Psoas muscle (tissue), 8 donors: Measurements from ENCODE around the gene C18orf32. TPM values are rescaled to one million over a fixed set of nuclear protein-coding genes. Genes with fewer than 3 reads are reported as not detected.
A peak's percentile ranks its signal among the peaks of the same experiment; 100 is the strongest.
"Not testable (repeated sequence)": the region's sequence is repeated elsewhere in the genome, so short reads cannot be mapped to it uniquely, and the experiment has no call there.

ENCODE experiments used
- ATAC-seq, 4 donors: fragments of 200-7000 bp; cut with Tn5 transposase; one replicate each; pipeline ENCODE4 v1.9.1; 2020; ENCODE audit warnings: moderate library complexity in 3 of 4, mild to moderate bottlenecking in 2 of 4
- DNase-seq, 2 donors: peaks; one replicate each; pipeline ENCODE4 v3.0.0-alpha.2; 2020
- H3K27ac ChIP-seq: fragments of 200-600 bp; one replicate; pipeline ENCODE4 v1.8.0; 2022
- H3K27me3 ChIP-seq, 3 donors: fragments of 200-600 bp in 1 of 3; one replicate each; pipeline versions ENCODE4 v1.6.1 to v1.8.0; 2013 to 2022; ENCODE audit warnings: low read length in 2 of 3, mild to moderate bottlenecking in 2 of 3, moderate library complexity in 1 of 3; ENCODE audit not compliant: insufficient read depth in 3 of 3
- H3K36me3 ChIP-seq, 2 donors: fragments of 200-600 bp in 1 of 2; one replicate each; pipeline versions ENCODE4 v1.6.1 to v1.8.0; 2013 to 2022; ENCODE audit warnings: low read depth in 1 of 2, mild to moderate bottlenecking in 1 of 2, moderate library complexity in 1 of 2; ENCODE audit not compliant: insufficient read depth in 1 of 2
- H3K4me1 ChIP-seq: fragments of 200-600 bp; one replicate; pipeline ENCODE4 v1.8.0; 2022
- H3K4me3 ChIP-seq: fragments of 200-600 bp; one replicate; pipeline ENCODE4 v1.8.0; 2022; ENCODE audit warnings: mild to moderate bottlenecking
- H3K9me3 ChIP-seq: fragments of 200-600 bp; one replicate; pipeline ENCODE4 v1.8.0; 2022
- CTCF ChIP-seq: fragments of 200-600 bp; IDR thresholded peaks from one replicate; pipeline ENCODE4 v1.8.0; 2022; ENCODE audit warnings: antibody characterized with exemption
- whole genome bisulfite sequencing, 3 donors: extraction: QIAGEN DNeasy Blood & Tissue Kit; methylation state at CpG; one replicate each; pipeline versions ENCODE4 v1.1.6 to v1.1.7; 2013; 5-methylcytosine and 5-hydroxymethylcytosine counted together
- intact Hi-C, 2 donors: fragments of 100-400 bp; cut with DNase I; formaldehyde crosslinking; loops; one replicate each; pipeline versions ENCODE4 v1.11.0 to v1.14.2; 2022
- polyA plus RNA-seq, 3 donors: library from polyadenylated mRNA; stranded (reverse); fragments of 200-250 nt; gene quantifications; one replicate each; pipeline ENCODE4 v1.2.3, GENCODE V29; 2013
- total RNA-seq, 4 donors: library from RNA; stranded (reverse); fragmentation: NEBNext Ultra II Directional in 2 of 4; extraction: Animal tissue kit (Norgen Biotek cat#: 25700) in 2 of 4; gene quantifications; one replicate each; pipeline versions ENCODE4 v1.2.1 to v1.2.4, GENCODE V29; 2021 to 2023
- donor health status: healthy with polysubstance abuse.
- donor health status: DM: no; HTN: no; CAD: no; lungs with moderate emphysema.
- donor health status: Bipolar disorder and iron deficiency.
- donor health status: healthy.
- donor health status: DM: yes; HTN: yes; CAD: no.
- donor health status: DM: no; HTN: no; CAD: no.
- donor health status: DM: no; HTN: no; CAD: no.
- donor health status: DM: yes; HTN: yes; CAD: no.

C18orf32 gene
- total and polyA plus RNA-seq, 7 donors = 25.7 to 75.9 (median 39.6) TPM

- ATAC-seq = no peak
- Histone ChIP-seq H3K4me3 (peak overlapping the region; percentile 98), H3K27me3 (no peaks in the 10 kb centered on the region), H3K27ac (peak overlapping the region; percentile 93), H3K9me3 (no peaks in the 10 kb centered on the region), H3K36me3 (no peaks in the 10 kb centered on the region), H3K4me1 (peaks cover 12% of the 10 kb centered on the region)
- intact Hi-C loops = no loop called here
- WGBS, 3 donors = 33 to 40% (median 36%) methylated on average over 19 of the region's 19 CpGs
- no peak for TF ChIP-seq CTCF
- DNase-seq = no peak
Observed at GRCh38 chr18:49460976-49461601, 25.9 kb downstream of the C18orf32 start.

GRCh38 chr18:49459404-49460171 lies 27.4 kb downstream of the C18orf32 start:
- DNase-seq (no peak), ATAC-seq (no peak)
- intact Hi-C loops = loop anchor here in 1 of 2 donors (10.0 kb wide), 1 partner anchor 785 kb away; no protein-coding TSS in a partner anchor
- H3K4me1 ChIP-seq = peaks cover 12% of the 10 kb centered on the region
- no peaks in the 10 kb centered on the region for H3K36me3 ChIP-seq
- WGBS, 3 donors = 19 to 21% (median 20%) methylated on average over 16 of the region's 16 CpGs
- H3K27ac ChIP-seq = peak overlapping the region; percentile 93
- no peak for TF ChIP-seq CTCF
- peak overlapping the region; percentile 98 for H3K4me3 ChIP-seq
- H3K9me3 ChIP-seq = no peaks in the 10 kb centered on the region
- H3K27me3 ChIP-seq = no peaks in the 10 kb centered on the region

GRCh38 chr18:49457616-49458015 lies 29.4 kb downstream of the C18orf32 start:
- no peaks in the 10 kb centered on the region for H3K27me3 ChIP-seq
- H3K4me1 ChIP-seq = peaks cover 12% of the 10 kb centered on the region
- no peaks in the 10 kb centered on the region for H3K36me3 ChIP-seq
- H3K27ac ChIP-seq = no peak overlapping the region
- no peaks in the 10 kb centered on the region for H3K9me3 ChIP-seq
- DNase-seq (no peak), ATAC-seq (no peak)
- WGBS, 3 donors = 80 to 89% (median 80%) methylated on average over 4 of the region's 4 CpGs
- intact Hi-C loops = loop anchor here in 1 of 2 donors (10.0 kb wide), 1 partner anchor 783 kb away; no protein-coding TSS in a partner anchor
- no peak for TF ChIP-seq CTCF
- no peak overlapping the region for H3K4me3 ChIP-seq

GRCh38 chr18:49456794-49457193 lies 30.2 kb downstream of the C18orf32 start:
- Histone ChIP-seq H3K4me3 (no peak overlapping the region), H3K4me1 (peaks cover 12% of the 10 kb centered on the region), H3K27ac (no peak overlapping the region), H3K27me3 (no peaks in the 10 kb centered on the region), H3K9me3 (no peaks in the 10 kb centered on the region), H3K36me3 (peaks cover 0 to 5% of the 10 kb centered on the region in 2 donors)
- DNase-seq = no peak
- WGBS, 3 donors = 0 to 28% (median 9%) methylated on average over 1 of the region's 1 CpG
- ATAC-seq = no peak
- intact Hi-C loops = loop anchor here in 1 of 2 donors (10.0 kb wide), 1 partner anchor 782 kb away; no protein-coding TSS in a partner anchor
- no peak for TF ChIP-seq CTCF

GRCh38 chr18:49452534-49452933 lies 34.5 kb downstream of the C18orf32 start:
- DNase-seq, ATAC-seq, H3K27me3 ChIP-seq, H3K27ac ChIP-seq, H3K4me3 ChIP-seq, H3K36me3 ChIP-seq: not testable (repeated sequence)
- WGBS, 3 donors = 98 to 99% (median 99%) methylated on average over 12 of the region's 12 CpGs
- intact Hi-C loops = loop anchor here in 1 of 2 donors (10.0 kb wide), 1 partner anchor 778 kb away; no protein-coding TSS in a partner anchor
- peaks cover 35% of the 10 kb centered on the region for H3K9me3 ChIP-seq
- H3K4me1 ChIP-seq = peaks cover 11% of the 10 kb centered on the region
